Prostate gland (tissue), 2 donors: ENCODE data around the gene SCFD1. TPM values are rescaled to one million over a fixed set of nuclear protein-coding genes. Genes with fewer than 3 reads are reported as not detected.
"Not testable (repeated sequence)": the region's sequence is repeated elsewhere in the genome, so short reads cannot be mapped to it uniquely, and the experiment has no call there.

Source experiments
- DNase-seq: peaks from one replicate; pipeline ENCODE4 v3.0.0-alpha.2; 2019; ENCODE audit warnings: low spot score
- H3K27ac ChIP-seq, 2 donors: fragments of 200-600 bp; sonication (generic); 2 replicates each; pipeline ENCODE4 v1.5.1; 2017 to 2019
- H3K27me3 ChIP-seq: fragments of 200-600 bp; sonication (generic); replicated peaks from 2 replicates; pipeline ENCODE4 v1.5.1; 2019; ENCODE audit not compliant: insufficient read depth
- H3K36me3 ChIP-seq, 2 donors: fragments of 200-600 bp; sonication (generic); 1 replicate in 1 of 2; 2 replicates in 1 of 2; pipeline versions ENCODE4 v1.5.1 to v1.8.1; 2017 to 2019
- H3K4me1 ChIP-seq: fragments of 200-600 bp; sonication (generic); replicated peaks from 2 replicates; pipeline ENCODE4 v1.5.1; 2019
- H3K4me3 ChIP-seq, 2 donors: fragments of 200-600 bp; sonication (generic); 2 replicates each; pipeline ENCODE4 v1.5.1; 2017 to 2019
- H3K9me3 ChIP-seq: fragments of 200-600 bp; sonication (generic); 2 replicates; pipeline ENCODE4 v1.5.1; 2017
- CTCF ChIP-seq, 4 experiments: fragments of 200-600 bp in 2 of 4; fragments of 450-650 bp in 2 of 4; sonication (generic) in 2 of 4; IDR thresholded peaks; 1 replicate in 3 of 4; 2 replicates in 1 of 4; pipeline ENCODE4 v1.5.1; 2016 to 2019; ENCODE audit warnings: antibody characterized with exemption in 4 of 4, mild to moderate bottlenecking in 2 of 4, moderate library complexity in 2 of 4
- POLR2A ChIP-seq: fragments of 450-650 bp; IDR thresholded peaks from one replicate; pipeline ENCODE4 v1.6.1; 2016; ENCODE audit warnings: antibody characterized with exemption, mild to moderate bottlenecking
- POLR2AphosphoS5 ChIP-seq: sonication (generic); formaldehyde crosslinking; IDR thresholded peaks from one replicate; pipeline ENCODE4 v1.6.1; 2017; ENCODE audit warnings: antibody characterized with exemption
- WGBS: methylation state at CpG from one replicate; pipeline ENCODE4 v1.1.5; 2018; 5-methylcytosine and 5-hydroxymethylcytosine counted together
- intact Hi-C: fragments of 100-400 bp; cut with DNase I; formaldehyde crosslinking; loops from one replicate; pipeline ENCODE4 v1.14.2; 2022
- total RNA-seq, 2 donors: library from RNA; depleted of rRNA; stranded (reverse); fragments of >200 nt; gene quantifications; one replicate each; pipeline ENCODE4 v1.1.0, GENCODE V29; 2016

Gene SCFD1
- total RNA-seq, 2 donors from 2014 or later: 43.4 to 49.6 TPM

- Histone ChIP-seq H3K9me3 (no peaks in the 10 kb centered on the region), H3K27me3 (no peaks in the 10 kb centered on the region), H3K4me1 (no peaks in the 10 kb centered on the region), H3K36me3 (no peaks in the 10 kb centered on the region), H3K27ac (no peak overlapping the region), H3K4me3 (no peak overlapping the region)
- intact Hi-C loops: no loop called here
- WGBS: 97% methylated on average over 3 of the region's 3 CpGs
- TF ChIP-seq POLR2A (no peak), POLR2AphosphoS5 (no peak)
- no peak for DNase-seq
Observed at GRCh38 chr14:30603402-30603801, 18.7 kb upstream of the SCFD1 start.

- H3K27me3 ChIP-seq, H3K9me3 ChIP-seq, intact Hi-C loops, H3K36me3 ChIP-seq, DNase-seq, H3K4me3 ChIP-seq, H3K27ac ChIP-seq, H3K4me1 ChIP-seq: not testable (repeated sequence)
- WGBS: 97% methylated on average over 8 of the region's 8 CpGs
Observed at GRCh38 chr14:30604696-30605095, 17.4 kb upstream of the SCFD1 start.

GRCh38 chr14:30607156-30607780 lies 14.9 kb upstream of the SCFD1 start:
- Histone ChIP-seq H3K4me1 (no peaks in the 10 kb centered on the region), H3K27me3 (no peaks in the 10 kb centered on the region), H3K4me3 (no peak overlapping the region), H3K9me3 (no peaks in the 10 kb centered on the region), H3K36me3 (no peaks in the 10 kb centered on the region), H3K27ac (no peak overlapping the region)
- 94% methylated on average over 1 of the region's 1 CpG for WGBS
- intact Hi-C loops: no loop called here
- DNase-seq: no peak
- TF ChIP-seq CTCF (IDR thresholded peaks at IDR 0.05) (no peak), POLR2A (no peak), POLR2AphosphoS5 (no peak)

- Histone ChIP-seq H3K27ac (no peak overlapping the region), H3K4me3 (no peak overlapping the region), H3K9me3 (no peaks in the 10 kb centered on the region), H3K4me1 (no peaks in the 10 kb centered on the region), H3K36me3 (no peaks in the 10 kb centered on the region), H3K27me3 (no peaks in the 10 kb centered on the region)
- intact Hi-C loops: no loop called here
- TF ChIP-seq POLR2AphosphoS5: no peak
- no peak for TF ChIP-seq CTCF (IDR thresholded peaks at IDR 0.05)
- TF ChIP-seq POLR2A: no peak
- no peak for DNase-seq
- WGBS: 72% methylated on average over 5 of the region's 5 CpGs
Observed at GRCh38 chr14:30608533-30609006, 13.5 kb upstream of the SCFD1 start.

GRCh38 chr14:30610787-30611343 lies 11.3 kb upstream of the SCFD1 start:
- Histone ChIP-seq H3K27me3 (no peaks in the 10 kb centered on the region), H3K4me3 (no peak overlapping the region), H3K4me1 (no peaks in the 10 kb centered on the region), H3K27ac (no peak overlapping the region), H3K36me3 (no peaks in the 10 kb centered on the region), H3K9me3 (no peaks in the 10 kb centered on the region)
- TF ChIP-seq POLR2AphosphoS5 (peak; percentile 26), POLR2A (no peak), CTCF (IDR thresholded peaks at IDR 0.05) (peak in 2 of 4 experiments; percentile 10 to 20)
- intact Hi-C loops: no loop called here
- peak; percentile 55 for DNase-seq
- WGBS: 45% methylated on average over 6 of the region's 6 CpGs

- TF ChIP-seq CTCF (IDR thresholded peaks at IDR 0.05) (no peak), POLR2AphosphoS5 (no peak), POLR2A (no peak)
- no peak for DNase-seq
- intact Hi-C loops: no loop called here
Observed at GRCh38 chr14:30614155-30614554, 8.0 kb upstream of the SCFD1 start.

More at GRCh38 chr14:30614155-30614554, 8.0 kb upstream of the SCFD1 start:
- WGBS: 95% methylated on average over 2 of the region's 2 CpGs
- no peaks in the 10 kb centered on the region for H3K9me3 ChIP-seq
- H3K4me3 ChIP-seq: no peak overlapping the region
- no peaks in the 10 kb centered on the region for H3K27me3 ChIP-seq
- H3K36me3 ChIP-seq: no peaks in the 10 kb centered on the region
- no peak overlapping the region for H3K27ac ChIP-seq
- H3K4me1 ChIP-seq: no peaks in the 10 kb centered on the region
